K562 (cell line): ENCODE data around the gene PRKG1. TPM values are rescaled to one million over a fixed set of nuclear protein-coding genes. Genes with fewer than 3 reads are reported as not detected.

Source experiments
- ATAC-seq: fragments of 200-7000 bp; cut with Tn5 transposase; 3 replicates; pipeline ENCODE4 v1.9.1; 2020; ENCODE audit warnings: moderate library complexity
- BruUV-seq: library from RNA; stranded (reverse); fragments of 400-500 nt; replicated peaks from 2 replicates; lab custom pipeline; 2021; lab: Mats Ljungman, UMichigan
- CTCF ChIA-PET: fragments of 300-600 bp; formaldehyde crosslinking; extraction: SDS; loops from one replicate; lab custom pipeline; 2021; ENCODE audit warnings: low intra/inter-chr PET ratio; lab: Yijun Ruan, JAX
- POLR2A ChIA-PET: fragments of 300-600, 350-650 bp; sonication (Branson Sonifier 250); formaldehyde crosslinking; extraction: SDS; loops from one replicate; lab custom pipeline; 2021; ENCODE audit warnings: antibody characterized with exemption, inconsistent platforms; lab: Yijun Ruan, JAX
- DNase-seq, 4 experiments: peaks; one replicate each; pipeline versions ENCODE4 v3.0.0 to v3.0.0-alpha.2; 2011 to 2018; ENCODE audit warnings: low spot score in 3 of 4, mixed read lengths in 3 of 4; ENCODE audit errors: extremely low read depth in 1 of 4
- FAIRE-seq: peaks from 2 replicates; lab custom pipeline; 2011; peaks lifted over from hg19 to GRCh38; lab: Jason Lieb, UNC
- H2AFZ ChIP-seq: 2 replicates; pipeline ENCODE4 v1.6.0; 2011; ENCODE audit warnings: low read depth, low read length, control low read depth, inconsistent platforms
- H3K27ac ChIP-seq: fragments of 200-600 bp; 3 replicates; pipeline ENCODE4 v1.8.0; 2011; ENCODE audit warnings: low read depth, mild to moderate bottlenecking, control low read depth, inconsistent platforms, low read length, moderate library complexity, mixed read lengths; ENCODE audit errors: extremely low read depth
- H3K27me3 ChIP-seq, 2 experiments: fragments of 300-600 bp in 1 of 2; 2 replicates in 1 of 2; 3 replicates in 1 of 2; pipeline versions ENCODE4 v1.6.0 to v1.8.0; 2011; ENCODE audit warnings: inconsistent platforms in 2 of 2, low read length in 2 of 2, mild to moderate bottlenecking in 1 of 2, mixed read lengths in 1 of 2, moderate library complexity in 1 of 2; ENCODE audit not compliant: control insufficient read depth in 2 of 2, insufficient read depth in 2 of 2
- H3K36me3 ChIP-seq: fragments of 300-600 bp; 3 replicates; pipeline ENCODE4 v1.8.0; 2011; ENCODE audit warnings: mild to moderate bottlenecking, low read length, inconsistent platforms; ENCODE audit not compliant: control insufficient read depth, insufficient read depth
- H3K4me1 ChIP-seq, 2 experiments: fragments of 200-600 bp in 1 of 2; replicated peaks in 1 of 2; 2 replicates in 1 of 2; 3 replicates in 1 of 2; pipeline versions ENCODE4 v1.5.1 to v1.8.0; 2011; ENCODE audit warnings: inconsistent platforms in 2 of 2, low read length in 2 of 2, mild to moderate bottlenecking in 1 of 2, mixed read lengths in 1 of 2, moderate library complexity in 1 of 2; ENCODE audit not compliant: control insufficient read depth in 2 of 2, insufficient read depth in 2 of 2
- H3K4me2 ChIP-seq: 2 replicates; pipeline ENCODE4 v1.6.1; 2011; ENCODE audit warnings: low read length, control low read depth, inconsistent platforms, mixed read lengths; ENCODE audit not compliant: insufficient read depth
- H3K4me3 ChIP-seq: fragments of 200-600 bp; sonication (generic), shearing (Covaris generic); 2 replicates; pipeline ENCODE4 v1.5.1; 2016; ENCODE audit warnings: control low read depth, inconsistent platforms
- H3K79me2 ChIP-seq: fragments of 200-600 bp; 3 replicates; pipeline ENCODE4 v1.8.0; 2011; ENCODE audit warnings: low read length, inconsistent platforms; ENCODE audit not compliant: control insufficient read depth, insufficient read depth
- H3K9ac ChIP-seq, 2 experiments: 2 replicates each; pipeline versions ENCODE4 v1.6.0 to v1.6.1; 2011; ENCODE audit warnings: low read depth in 2 of 2, low read length in 2 of 2, control low read depth in 1 of 2, inconsistent platforms in 1 of 2, mild to moderate bottlenecking in 1 of 2, mixed read lengths in 1 of 2; ENCODE audit not compliant: insufficient read depth in 1 of 2
- H3K9me1 ChIP-seq: one replicate; pipeline ENCODE4 v1.6.0; 2011; ENCODE audit warnings: inconsistent platforms, mild to moderate bottlenecking, low read length, moderate library complexity; ENCODE audit not compliant: control insufficient read depth, insufficient read depth
- H3K9me3 ChIP-seq: replicated peaks from 2 replicates; pipeline ENCODE4 v1.5.1; 2011; ENCODE audit warnings: low read depth, low read length, inconsistent platforms; ENCODE audit not compliant: control insufficient read depth, insufficient read depth
- H4K20me1 ChIP-seq: replicated peaks from 2 replicates; pipeline ENCODE4 v1.6.1; 2011; ENCODE audit warnings: low read length, inconsistent platforms, mixed read lengths; ENCODE audit not compliant: control insufficient read depth, insufficient read depth
- FIP1L1 ChIP-seq: fragments of 200-400 bp; formaldehyde crosslinking; IDR thresholded peaks from 2 replicates; pipeline ENCODE4 v1.6.1; 2018; ENCODE audit warnings: mild to moderate bottlenecking, low read depth, low read length; ENCODE audit not compliant: poor library complexity, severe bottlenecking
- FOXJ3 ChIP-seq: sonication (generic); formaldehyde crosslinking; IDR thresholded peaks from 2 replicates; pipeline ENCODE4 v1.4.0; 2020; ENCODE audit warnings: mild to moderate bottlenecking, missing genetic modification reagents
- HCFC1 ChIP-seq: IDR thresholded peaks from 2 replicates; pipeline ENCODE4 v1.6.1; 2012; ENCODE audit warnings: low read depth, low read length, improper control_type of control experiment
- JUN ChIP-seq, 2 experiments: sonication (generic) in 1 of 2; formaldehyde crosslinking in 1 of 2; IDR thresholded peaks; 2 replicates each; pipeline versions ENCODE4 v1.6.1 to v1.8.0; 2012 to 2022; ENCODE audit warnings: borderline replicate concordance in 2 of 2, mild to moderate bottlenecking in 2 of 2, improper control_type of control experiment in 1 of 2, low read depth in 1 of 2, low read length in 1 of 2, missing genetic modification reagents in 1 of 2
- KDM2B ChIP-seq: fragments of 250-450 bp; sonication (Bioruptor Pico); IDR thresholded peaks from 2 replicates; pipeline ENCODE4 v1.8.0; 2021; ENCODE audit warnings: mild to moderate bottlenecking, moderate library complexity
- RFX7 ChIP-seq: fragments of 250-450 bp; sonication (Bioruptor Pico); IDR thresholded peaks from 2 replicates; pipeline ENCODE4 v1.5.1; 2021; ENCODE audit warnings: mild to moderate bottlenecking
- SIN3A ChIP-seq, 2 experiments: fragments of 150-350 bp in 1 of 2; IDR thresholded peaks; 2 replicates each; pipeline ENCODE4 v1.6.1; 2011 to 2016; ENCODE audit warnings: borderline replicate concordance in 2 of 2, low read depth in 2 of 2, low read length in 2 of 2, mild to moderate bottlenecking in 2 of 2, moderate library complexity in 2 of 2; ENCODE audit not compliant: control insufficient read depth in 1 of 2
- ZNF79 ChIP-seq: fragments of 250-450 bp; sonication (Bioruptor Pico); IDR thresholded peaks from 2 replicates; pipeline ENCODE4 v1.4.0; 2020; ENCODE audit warnings: low read depth, mild to moderate bottlenecking, moderate library complexity
- WGBS: fragments of 100-300 bp; shearing (Covaris generic); methylation state at CpG from one replicate; pipeline ENCODE4 v1.1.6; 2016; ENCODE audit warnings: low coverage, mixed read lengths; ENCODE audit not compliant: insufficient coverage; ENCODE audit errors: missing lambda C conversion rate; 5-methylcytosine and 5-hydroxymethylcytosine counted together
- in situ Hi-C: fragments of 300-500 bp; cut with MboI; formaldehyde crosslinking; loops from 4 replicates; pipeline ENCODE4 v1.15.0; 2018; ENCODE audit warnings: inconsistent platforms, mixed read lengths
- intact Hi-C: fragments of 100-400 bp; cut with micrococcal nuclease; formaldehyde crosslinking; loops from 2 replicates; pipeline ENCODE4 v1.14.2; 2022
- polyA plus RNA-seq, 8 experiments: library from polyadenylated mRNA; depleted of rRNA in 4 of 8; stranded (reverse) in 5 of 8; unstranded in 3 of 8; fragments of >200 nt; fragmentation: Nextera tagmentation in 2 of 8; fragmentation: Illumina TruSeq in 1 of 8; extraction: Ambion mirVana in 2 of 8; extraction: Trizol in 1 of 8; gene quantifications; 2 replicates each; pipeline versions ENCODE4 v1.2.1 to v1.2.3, GENCODE V29; 2011 to 2014; ENCODE audit warnings: inconsistent platforms in 1 of 8, missing spikeins in 1 of 8
- total RNA-seq, 7 experiments: library from RNA; depleted of rRNA in 6 of 7; stranded (reverse); fragments of >200 nt in 6 of 7; fragmentation: Illumina TruSeq in 2 of 7; extraction: Trizol in 2 of 7; gene quantifications; 2 replicates each; pipeline versions ENCODE4 v1.2.1 to v1.2.3, GENCODE V29; 2011 to 2021; ENCODE audit warnings: low replicate concordance in 1 of 7
- TF ChIP-seq, protein P1 (sequence below), 2 experiments: IDR thresholded peaks; 2 replicates each; pipeline ENCODE4 v1.6.1; 2012; ENCODE audit warnings: improper control_type of control experiment in 2 of 2, low read depth in 2 of 2, low read length in 2 of 2, borderline replicate concordance in 1 of 2

Gene PRKG1
- total and polyA plus RNA-seq, 9 of the 15 experiments (the other 6 are each of a cell fraction or from before 2014, with no cell fraction given), result 0.22 TPM; not detected in 8

- no peak for FAIRE-seq
These were observed 574.8 kb downstream of the PRKG1 start for GRCh38 chr10:51649064-51649463.

More at GRCh38 chr10:51649064-51649463, 574.8 kb downstream of the PRKG1 start:
- ATAC-seq (no peak), DNase-seq (no peak)
- no peak overlapping the region for H2AFZ ChIP-seq
- in situ Hi-C loops, result no loop called here
- H3K27me3 ChIP-seq, result no peaks in the 10 kb centered on the region
- no peaks in the 10 kb centered on the region for H3K36me3 ChIP-seq
- no peak overlapping the region for H3K4me3 ChIP-seq
- intact Hi-C loops, result no loop called here
- no peak for TF ChIP-seq FIP1L1
- TF ChIP-seq HCFC1, result no peak
- TF ChIP-seq FOXJ3, result no peak
- TF ChIP-seq, protein P1, sequence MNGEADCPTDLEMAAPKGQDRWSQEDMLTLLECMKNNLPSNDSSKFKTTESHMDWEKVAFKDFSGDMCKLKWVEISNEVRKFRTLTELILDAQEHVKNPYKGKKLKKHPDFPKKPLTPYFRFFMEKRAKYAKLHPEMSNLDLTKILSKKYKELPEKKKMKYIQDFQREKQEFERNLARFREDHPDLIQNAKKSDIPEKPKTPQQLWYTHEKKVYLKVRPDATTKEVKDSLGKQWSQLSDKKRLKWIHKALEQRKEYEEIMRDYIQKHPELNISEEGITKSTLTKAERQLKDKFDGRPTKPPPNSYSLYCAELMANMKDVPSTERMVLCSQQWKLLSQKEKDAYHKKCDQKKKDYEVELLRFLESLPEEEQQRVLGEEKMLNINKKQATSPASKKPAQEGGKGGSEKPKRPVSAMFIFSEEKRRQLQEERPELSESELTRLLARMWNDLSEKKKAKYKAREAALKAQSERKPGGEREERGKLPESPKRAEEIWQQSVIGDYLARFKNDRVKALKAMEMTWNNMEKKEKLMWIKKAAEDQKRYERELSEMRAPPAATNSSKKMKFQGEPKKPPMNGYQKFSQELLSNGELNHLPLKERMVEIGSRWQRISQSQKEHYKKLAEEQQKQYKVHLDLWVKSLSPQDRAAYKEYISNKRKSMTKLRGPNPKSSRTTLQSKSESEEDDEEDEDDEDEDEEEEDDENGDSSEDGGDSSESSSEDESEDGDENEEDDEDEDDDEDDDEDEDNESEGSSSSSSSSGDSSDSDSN (IDR thresholded peaks at IDR 0.05; ENCODE audit: borderline replicate concordance in 1 of 2, low read depth in 2 of 2, low read length in 2 of 2), result no peak
- no peak for TF ChIP-seq KDM2B (CRISPR knock-in tag)
- TF ChIP-seq RFX7, result no peak
- TF ChIP-seq SIN3A (IDR thresholded peaks at IDR 0.05; ENCODE audit: borderline replicate concordance in 2 of 2, control insufficient read depth in 1 of 2, low read depth in 2 of 2, low read length in 2 of 2), result no peak
- TF ChIP-seq JUN (IDR thresholded peaks at IDR 0.05; ENCODE audit: borderline replicate concordance, low read depth, low read length), result no peak
- no peak for TF ChIP-seq JUN (CRISPR knock-in tag; IDR thresholded peaks at IDR 0.05; ENCODE audit: borderline replicate concordance)
- TF ChIP-seq ZNF79, result no peak
- H3K9me1 ChIP-seq, result no peaks in the 10 kb centered on the region
- POLR2A ChIA-PET, result no interaction called here
- H4K20me1 ChIP-seq, result no peaks in the 10 kb centered on the region
- no peak overlapping the region for H3K9ac ChIP-seq
- no TSS peak for BruUV-seq
- 0% methylated on average over 3 of the region's 3 CpGs for WGBS
- no peaks in the 10 kb centered on the region for H3K79me2 ChIP-seq
- H3K4me1 ChIP-seq, result no peaks in the 10 kb centered on the region
- CTCF ChIA-PET, result no interaction called here
- no peak overlapping the region for H3K27ac ChIP-seq
- no peaks in the 10 kb centered on the region for H3K9me3 ChIP-seq
- H3K4me2 ChIP-seq, result no peak overlapping the region
